Adrenal gland (tissue), 5 donors: ENCODE results near the gene PXT1.

Source experiments
- CTCF ChIP-seq, 6 experiments: fragments of 450-650 bp in 4 of 6; fragments of 200-600 bp in 2 of 6; sonication (generic) in 1 of 6; IDR thresholded peaks; 1 replicate in 5 of 6; 2 replicates in 1 of 6; pipeline versions ENCODE4 v1.5.1 to v1.8.0; 2016 to 2021; ENCODE audit warnings: antibody characterized with exemption in 6 of 6, mild to moderate bottlenecking in 2 of 6, moderate library complexity in 1 of 6
- POLR2A ChIP-seq, 2 donors: fragments of 450-650 bp; IDR thresholded peaks; one replicate each; pipeline ENCODE4 v1.6.1; 2017; ENCODE audit warnings: antibody characterized with exemption in 2 of 2, mild to moderate bottlenecking in 2 of 2, moderate library complexity in 1 of 2
- donor health status: DM: no; HTN: no; CAD: no.

GRCh38 chr6:36467625-36468024, 25.0 kb upstream of the PXT1 start:
- no peak for TF ChIP-seq CTCF (IDR thresholded peaks at IDR 0.05)
- no peak for TF ChIP-seq POLR2A (IDR thresholded peaks at IDR 0.05)
